ENCODE measurements around the gene PDZD11. TPM values are rescaled to one million over a fixed set of nuclear protein-coding genes. Genes with fewer than 3 reads are reported as not detected.
"Not testable (repeated sequence)": the region's sequence is repeated elsewhere in the genome, so short reads cannot be mapped to it uniquely, and the experiment has no call there.

Gene PDZD11
- total RNA-seq, 2 donors from 2014 or later = 12.1 to 13.4 TPM

- no peak for ATAC-seq
- H3K27ac Mint-ChIP-seq = no peak within 1 kb of the TSS
These were observed 7.8 kb downstream of the PDZD11 start, which contains the start of gene RAB41 for GRCh38 chrX:70281951-70282350. Gene RAB41, plus strand, starts transcription at chrX:70282172. Its CDS starts 46 bp downstream, at chrX:70282218.

GRCh38 chrX:70280573-70280972, 9.2 kb downstream of the PDZD11 start:
- ATAC-seq (no peak), DNase-seq (no peak)
- no peak overlapping the region for H3K27ac Mint-ChIP-seq
- H3K27me3 Mint-ChIP-seq = no peaks in the 10 kb centered on the region
- no peaks in the 10 kb centered on the region for H3K9me3 ChIP-seq (ENCODE audit: control insufficient read depth, low read length, poor library complexity, severe bottlenecking)
- peaks cover 3% of the 10 kb centered on the region for H3K36me3 Mint-ChIP-seq (ENCODE audit: low read depth)
- H3K4me3 Mint-ChIP-seq = no peak overlapping the region
- no peaks in the 10 kb centered on the region for H3K4me1 Mint-ChIP-seq

More at GRCh38 chrX:70281951-70282350, 7.8 kb downstream of the PDZD11 start, which contains the start of gene RAB41:
- no peaks in the 10 kb centered on the region for H3K9me3 ChIP-seq (ENCODE audit: control insufficient read depth, low read length, poor library complexity, severe bottlenecking)
- H3K36me3 Mint-ChIP-seq (ENCODE audit: low read depth) = peaks cover 3% of the 10 kb centered on the region
- no peak within 1 kb of the TSS for H3K4me3 Mint-ChIP-seq
- H3K27me3 Mint-ChIP-seq = no peaks in the 10 kb centered on the region
- DNase-seq = no peak
- no peaks in the 10 kb centered on the region for H3K4me1 Mint-ChIP-seq

- Mint-ChIP-seq H3K36me3 (ENCODE audit: low read depth) (peaks cover 3% of the 10 kb centered on the region), H3K27me3 (no peaks in the 10 kb centered on the region), H3K4me1 (no peaks in the 10 kb centered on the region), H3K4me3 (no peak overlapping the region), H3K27ac (no peak overlapping the region)
- ATAC-seq = no peak
- H3K9me3 ChIP-seq (ENCODE audit: control insufficient read depth, low read length, poor library complexity, severe bottlenecking) = no peaks in the 10 kb centered on the region
- DNase-seq = no peak
These were observed 10.6 kb downstream of the PDZD11 start for GRCh38 chrX:70279081-70279480.

GRCh38 chrX:70274029-70274428, 15.7 kb downstream of the PDZD11 start:
- H3K36me3 Mint-ChIP-seq (ENCODE audit: low read depth); H3K27me3 Mint-ChIP-seq; H3K9me3 ChIP-seq (ENCODE audit: control insufficient read depth, low read length, poor library complexity, severe bottlenecking); H3K27ac Mint-ChIP-seq; DNase-seq; H3K4me3 Mint-ChIP-seq; ATAC-seq; H3K4me1 Mint-ChIP-seq: not testable (repeated sequence)

GRCh38 chrX:70268034-70268433, 21.7 kb downstream of the PDZD11 start, which contains the start of gene ARR3:
Gene ARR3, plus strand, starts transcription at chrX:70268334. Its CDS starts 1,052 bp downstream, at chrX:70269386.
- no peak within 1 kb of the TSS for H3K27ac Mint-ChIP-seq
- no peak for ATAC-seq

GRCh38 chrX:70264784-70265183, 24.9 kb downstream of the PDZD11 start:
- H3K27me3 Mint-ChIP-seq = no peaks in the 10 kb centered on the region
- DNase-seq = no peak

More at GRCh38 chrX:70268034-70268433, 21.7 kb downstream of the PDZD11 start, which contains the start of gene ARR3:
- H3K4me3 Mint-ChIP-seq = no peak within 1 kb of the TSS
- no peak for DNase-seq
- H3K4me1 Mint-ChIP-seq = no peaks in the 10 kb centered on the region
- H3K36me3 Mint-ChIP-seq (ENCODE audit: low read depth) = peaks cover 2% of the 10 kb centered on the region
- no peaks in the 10 kb centered on the region for H3K27me3 Mint-ChIP-seq
- no peaks in the 10 kb centered on the region for H3K9me3 ChIP-seq (ENCODE audit: control insufficient read depth, low read length, poor library complexity, severe bottlenecking)

GRCh38 chrX:70262952-70263567, 26.7 kb downstream of the PDZD11 start:
- ATAC-seq (no peak), DNase-seq (no peak)
- Mint-ChIP-seq H3K27me3 (no peaks in the 10 kb centered on the region), H3K36me3 (ENCODE audit: low read depth) (no peaks in the 10 kb centered on the region), H3K27ac (peak overlapping the region; percentile 12), H3K4me3 (no peak overlapping the region), H3K4me1 (no peaks in the 10 kb centered on the region)
- no peaks in the 10 kb centered on the region for H3K9me3 ChIP-seq (ENCODE audit: control insufficient read depth, low read length, poor library complexity, severe bottlenecking)

More at GRCh38 chrX:70264784-70265183, 24.9 kb downstream of the PDZD11 start:
- Mint-ChIP-seq H3K36me3 (ENCODE audit: low read depth) (peaks cover 2% of the 10 kb centered on the region), H3K27ac (no peak overlapping the region), H3K4me3 (no peak overlapping the region), H3K4me1 (no peaks in the 10 kb centered on the region)
- ATAC-seq = no peak
- H3K9me3 ChIP-seq (ENCODE audit: control insufficient read depth, low read length, poor library complexity, severe bottlenecking) = no peaks in the 10 kb centered on the region

- Mint-ChIP-seq H3K4me3 (no peak within 1 kb of the TSS), H3K36me3 (ENCODE audit: low read depth) (peaks cover 4% of the 10 kb centered on the region), H3K27ac (no peak within 1 kb of the TSS), H3K4me1 (no peaks in the 10 kb centered on the region), H3K27me3 (no peaks in the 10 kb centered on the region)
- DNase-seq (no peak), ATAC-seq (no peak)
- no peaks in the 10 kb centered on the region for H3K9me3 ChIP-seq (ENCODE audit: control insufficient read depth, low read length, poor library complexity, severe bottlenecking)
These were observed 29.6 kb downstream of the PDZD11 start, which contains the start of gene P2RY4 for GRCh38 chrX:70260104-70260503. Gene P2RY4, minus strand, starts transcription at chrX:70260204. Its CDS starts 580 bp downstream, at chrX:70259624.

GRCh38 chrX:70257423-70258288, 32.1 kb downstream of the PDZD11 start:
- H3K27me3 Mint-ChIP-seq = no peaks in the 10 kb centered on the region
- H3K4me1 Mint-ChIP-seq = no peaks in the 10 kb centered on the region
- no peaks in the 10 kb centered on the region for H3K9me3 ChIP-seq (ENCODE audit: control insufficient read depth, low read length, poor library complexity, severe bottlenecking)
- peaks cover 11% of the 10 kb centered on the region for H3K36me3 Mint-ChIP-seq (ENCODE audit: low read depth)
- DNase-seq (no peak), ATAC-seq (no peak)
- no peak overlapping the region for H3K4me3 Mint-ChIP-seq
- H3K27ac Mint-ChIP-seq = no peak overlapping the region

- H3K36me3 Mint-ChIP-seq (ENCODE audit: low read depth) = peaks cover 11% of the 10 kb centered on the region
- H3K9me3 ChIP-seq (ENCODE audit: control insufficient read depth, low read length, poor library complexity, severe bottlenecking) = no peaks in the 10 kb centered on the region
- no peak overlapping the region for H3K4me3 Mint-ChIP-seq
- no peaks in the 10 kb centered on the region for H3K27me3 Mint-ChIP-seq
- no peak overlapping the region for H3K27ac Mint-ChIP-seq
- no peaks in the 10 kb centered on the region for H3K4me1 Mint-ChIP-seq
- no peak for ATAC-seq
- no peak for DNase-seq
These were observed 34.3 kb downstream of the PDZD11 start for GRCh38 chrX:70255452-70255851.

GRCh38 chrX:70254909-70255308, 34.8 kb downstream of the PDZD11 start:
- ATAC-seq (no peak), DNase-seq (no peak)
- H3K4me3 Mint-ChIP-seq = no peak overlapping the region
- no peak overlapping the region for H3K27ac Mint-ChIP-seq
- peaks cover 11% of the 10 kb centered on the region for H3K36me3 Mint-ChIP-seq (ENCODE audit: low read depth)
- H3K9me3 ChIP-seq (ENCODE audit: control insufficient read depth, low read length, poor library complexity, severe bottlenecking) = no peaks in the 10 kb centered on the region
- no peaks in the 10 kb centered on the region for H3K27me3 Mint-ChIP-seq
- H3K4me1 Mint-ChIP-seq = no peaks in the 10 kb centered on the region

- no peaks in the 10 kb centered on the region for H3K27me3 Mint-ChIP-seq
- H3K4me3 Mint-ChIP-seq = no peak overlapping the region
- DNase-seq (no peak), ATAC-seq (no peak)
- H3K27ac Mint-ChIP-seq = no peak overlapping the region
- H3K9me3 ChIP-seq (ENCODE audit: control insufficient read depth, low read length, poor library complexity, severe bottlenecking) = no peaks in the 10 kb centered on the region
- no peaks in the 10 kb centered on the region for H3K4me1 Mint-ChIP-seq
- H3K36me3 Mint-ChIP-seq (ENCODE audit: low read depth) = peaks cover 11% of the 10 kb centered on the region
These were observed 35.7 kb downstream of the PDZD11 start for GRCh38 chrX:70254063-70254400.

GRCh38 chrX:70253377-70254062, 36.2 kb downstream of the PDZD11 start:
- no peak for ATAC-seq
- Mint-ChIP-seq H3K27me3 (no peaks in the 10 kb centered on the region), H3K27ac (no peak overlapping the region), H3K36me3 (ENCODE audit: low read depth) (peaks cover 11% of the 10 kb centered on the region), H3K4me1 (no peaks in the 10 kb centered on the region), H3K4me3 (no peak overlapping the region)
- no peaks in the 10 kb centered on the region for H3K9me3 ChIP-seq (ENCODE audit: control insufficient read depth, low read length, poor library complexity, severe bottlenecking)
- DNase-seq = no peak
